ENCODE results near the gene IFI6.

IFI6 gene

DNA sequence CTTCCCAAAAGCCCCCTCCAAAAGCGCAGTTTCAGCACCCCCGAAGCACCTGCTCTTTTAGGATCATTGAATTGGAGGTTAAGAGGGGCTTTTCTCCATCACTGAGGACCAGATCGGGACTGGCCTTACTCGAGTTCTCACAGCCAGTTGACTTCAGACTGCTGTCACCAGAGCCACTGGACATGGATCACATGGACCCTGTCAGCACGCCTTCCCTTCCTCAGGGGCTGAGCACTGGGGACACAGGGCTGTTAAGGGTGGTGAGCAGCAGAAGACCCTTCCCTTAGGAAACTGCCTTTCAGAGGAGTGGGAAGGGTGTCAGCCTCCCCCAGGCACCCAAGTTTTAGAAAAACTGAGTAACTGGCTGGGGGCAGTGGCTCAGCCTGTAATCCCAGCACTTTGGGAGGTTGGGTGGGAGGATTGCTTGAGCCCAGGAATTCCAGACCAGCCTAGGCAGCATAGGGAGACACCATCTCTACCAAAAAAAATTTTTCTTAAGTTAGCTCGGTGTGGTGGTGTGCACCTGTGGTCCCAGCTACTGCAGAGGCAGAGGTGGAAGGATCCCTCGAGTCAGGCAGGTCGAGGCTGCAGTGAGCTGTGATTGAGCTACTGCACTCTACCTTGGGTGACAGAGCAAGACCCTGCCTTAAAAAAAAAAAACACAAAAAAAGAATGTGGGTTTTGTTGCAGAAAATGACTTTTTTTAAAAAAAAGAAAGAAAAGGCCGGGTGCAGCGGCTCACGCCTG is 36.4 kb downstream of the IFI6 start:
- no peak for TF ChIP-seq CTCF (IDR thresholded peaks at IDR 0.05; ENCODE audit: low read depth, low read length)
- in situ Hi-C loops (cut with HindIII; ENCODE audit: low sequenced_read_pairs) = no loop called here
- DNase-seq (ENCODE audit: low read depth, low spot score) = no peak
- H3K4me3 ChIP-seq (ENCODE audit: low read depth, low read length) = no peak overlapping the region

DNA sequence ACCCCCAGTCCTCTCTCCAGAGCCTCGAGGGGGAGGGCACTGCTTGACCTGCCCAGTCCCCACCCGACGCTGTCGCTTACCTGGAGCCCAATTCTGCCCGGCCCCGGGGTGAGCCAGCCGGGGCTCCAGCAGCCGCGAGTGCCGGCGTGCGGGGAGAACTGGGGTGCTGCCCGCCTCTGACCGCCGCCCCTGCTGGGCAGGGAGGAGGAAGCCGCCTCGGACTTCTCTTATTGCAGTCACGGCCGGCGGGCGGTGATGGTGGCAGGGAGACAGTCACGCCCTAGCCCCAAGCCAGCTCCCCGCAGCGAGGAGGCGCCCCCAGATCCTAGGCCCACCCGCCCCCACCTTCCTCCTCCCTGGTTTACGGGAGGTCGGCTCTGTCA is 37.0 kb downstream of the IFI6 start, which contains the start of gene FGR:
TSS of gene FGR (minus strand) at position 201 of the 383 bp plus-strand sequence. CDS start 11,269 bp downstream, outside the sequence.
- TF ChIP-seq CTCF (IDR thresholded peaks at IDR 0.05; ENCODE audit: low read depth, low read length) = no peak
- in situ Hi-C loops (cut with HindIII; ENCODE audit: low sequenced_read_pairs) = no loop called here
- H3K4me3 ChIP-seq (ENCODE audit: low read depth, low read length) = peak within 1 kb of the TSS; percentile 23
- DNase-seq (ENCODE audit: low read depth, low spot score) = no peak

DNA sequence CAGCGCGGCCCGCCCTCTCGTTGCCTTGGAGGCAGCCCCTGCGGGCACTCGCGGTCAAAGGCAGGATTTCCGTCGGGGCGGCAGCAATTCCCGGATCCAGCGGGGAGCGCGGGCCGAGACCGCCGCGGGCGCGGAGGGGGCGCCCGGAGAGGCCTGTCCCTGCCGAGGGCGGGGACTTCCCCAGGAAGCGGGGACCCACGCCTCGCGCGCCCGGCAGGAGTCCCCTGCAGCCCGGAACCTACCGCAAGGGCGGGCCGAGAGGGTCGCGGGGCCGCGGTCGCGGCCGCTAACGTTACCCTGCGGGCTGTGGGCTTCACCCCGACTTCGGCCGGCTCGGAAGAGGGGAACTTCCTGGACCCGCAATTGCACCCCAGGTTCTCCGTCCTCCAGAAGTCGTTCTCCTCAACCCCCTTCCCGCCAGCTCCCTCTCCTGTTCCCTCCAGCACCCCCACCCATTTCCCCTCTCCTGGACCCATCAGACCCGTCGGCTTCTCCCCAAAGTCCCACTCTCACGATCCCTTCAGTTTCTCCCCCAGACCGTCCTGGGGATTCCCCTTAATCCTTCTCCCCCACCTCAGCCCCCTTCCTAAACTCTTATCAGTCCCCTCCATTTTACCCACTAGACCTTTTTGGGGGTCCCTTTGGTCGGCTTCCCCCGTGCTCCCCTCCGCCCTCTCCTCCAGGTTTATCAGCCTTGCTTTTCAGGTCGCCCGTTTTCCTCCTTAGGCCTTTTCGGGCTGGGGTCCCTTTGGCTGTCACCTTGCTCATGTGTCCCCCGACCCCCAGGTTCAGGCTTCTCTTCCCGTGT is 37.6 kb downstream of the IFI6 start:
- H3K4me3 ChIP-seq (ENCODE audit: low read depth, low read length) = peak overlapping the region; percentile 23
- in situ Hi-C loops (cut with HindIII; ENCODE audit: low sequenced_read_pairs) = no loop called here
- no peak for DNase-seq (ENCODE audit: low read depth, low spot score)
- no peak for TF ChIP-seq CTCF (IDR thresholded peaks at IDR 0.05; ENCODE audit: low read depth, low read length)

DNA sequence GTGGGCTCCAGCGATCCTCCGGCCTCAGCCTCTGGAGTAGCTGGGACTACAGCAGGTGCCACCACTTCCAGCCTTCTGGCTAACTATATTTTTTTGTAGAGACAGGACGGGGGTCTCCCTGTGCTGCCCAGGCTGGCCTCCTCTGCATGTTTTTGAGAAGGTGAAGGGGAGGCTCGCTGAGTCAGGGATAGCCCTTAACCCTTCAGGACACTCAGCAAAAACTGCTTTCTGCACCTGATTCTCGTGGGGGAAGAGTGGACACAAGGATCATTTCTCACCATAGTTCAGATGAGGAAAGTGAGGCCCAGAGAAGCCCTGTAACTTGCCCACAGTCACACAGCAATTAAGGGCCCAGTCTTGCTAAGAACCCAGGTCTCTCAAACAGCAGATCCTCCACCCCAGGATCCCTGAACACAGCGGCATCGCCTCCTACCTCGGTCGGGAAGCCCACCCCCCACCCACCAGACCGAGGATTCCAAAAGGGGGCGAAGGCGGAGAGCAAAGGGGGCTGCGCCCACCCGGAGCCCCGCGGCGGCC is 38.3 kb downstream of the IFI6 start:
- H3K4me3 ChIP-seq (ENCODE audit: low read depth, low read length) = peak overlapping the region; percentile 23
- DNase-seq (ENCODE audit: low read depth, low spot score) = no peak
- in situ Hi-C loops (cut with HindIII; ENCODE audit: low sequenced_read_pairs) = no loop called here
- no peak for TF ChIP-seq CTCF (IDR thresholded peaks at IDR 0.05; ENCODE audit: low read depth, low read length)

- TF ChIP-seq CTCF (IDR thresholded peaks at IDR 0.05; ENCODE audit: low read depth, low read length) = no peak
- no peak overlapping the region for H3K4me3 ChIP-seq (ENCODE audit: low read depth, low read length)
- DNase-seq (ENCODE audit: low read depth, low spot score) = no peak
- in situ Hi-C loops (cut with HindIII; ENCODE audit: low sequenced_read_pairs) = no loop called here
Measured at GRCh38 chr1:27633298-27633610, 38.7 kb downstream of the IFI6 start.

GRCh38 chr1:27632387-27633297 is 39.4 kb downstream of the IFI6 start:
- in situ Hi-C loops (cut with HindIII; ENCODE audit: low sequenced_read_pairs) = no loop called here
- H3K4me3 ChIP-seq (ENCODE audit: low read depth, low read length) = no peak overlapping the region
- no peak for TF ChIP-seq CTCF (IDR thresholded peaks at IDR 0.05; ENCODE audit: low read depth, low read length)
- DNase-seq (ENCODE audit: low read depth, low spot score) = no peak

All from astrocyte of the spinal cord (primary cell).